PFSK-1 (cell line): ENCODE data around the gene FERMT1.

Experiments
- POLR2AphosphoS5 ChIP-seq: IDR thresholded peaks from 2 replicates; pipeline ENCODE4 v1.6.1; 2012; ENCODE audit warnings: low read depth, mild to moderate bottlenecking, control low read depth, low read length, moderate library complexity
- REST ChIP-seq, 2 experiments: IDR thresholded peaks; 2 replicates each; pipeline versions ENCODE4 v1.6.1 to v1.8.0; 2011 to 2012; ENCODE audit warnings: low read depth in 2 of 2, low read length in 2 of 2, control low read depth in 1 of 2, inconsistent platforms in 1 of 2, mild to moderate bottlenecking in 1 of 2, moderate library complexity in 1 of 2; ENCODE audit not compliant: insufficient read depth in 1 of 2
- SIN3A ChIP-seq: IDR thresholded peaks from 2 replicates; pipeline ENCODE4 v1.6.1; 2012; ENCODE audit warnings: mild to moderate bottlenecking, low read length, moderate library complexity, borderline replicate concordance; ENCODE audit not compliant: insufficient read depth
- TAF1 ChIP-seq: IDR thresholded peaks from 2 replicates; pipeline ENCODE4 v1.6.1; 2012; ENCODE audit warnings: low read length, control low read depth, borderline replicate concordance; ENCODE audit not compliant: insufficient read depth

GRCh38 chr20:6048391-6048790, 74.4 kb downstream of the FERMT1 start:
- TF ChIP-seq TAF1: no peak
- no peak for TF ChIP-seq POLR2AphosphoS5
- no peak for TF ChIP-seq SIN3A
- no peak for TF ChIP-seq REST (IDR thresholded peaks at IDR 0.05; ENCODE audit: insufficient read depth in 1 of 2, low read depth in 2 of 2, low read length in 2 of 2)
